Ovary (tissue), 3 donors: Measurements from ENCODE around the gene PLCB2.

ENCODE experiments used
- CTCF ChIP-seq, 3 donors: fragments of 450-650 bp in 2 of 3; fragments of 200-600 bp in 1 of 3; IDR thresholded peaks; one replicate each; pipeline versions ENCODE4 v1.5.1 to v1.8.0; 2016 to 2022; ENCODE audit warnings: antibody characterized with exemption in 3 of 3, mild to moderate bottlenecking in 1 of 3
- EP300 ChIP-seq: sonication (generic); formaldehyde crosslinking; IDR thresholded peaks from one replicate; pipeline ENCODE4 v1.6.1; 2017; ENCODE audit warnings: antibody characterized with exemption
- POLR2A ChIP-seq: fragments of 450-650 bp; IDR thresholded peaks from one replicate; pipeline ENCODE4 v1.6.1; 2017; ENCODE audit warnings: antibody characterized with exemption, mild to moderate bottlenecking, moderate library complexity
- donor health status: DM: no; HTN: no; CAD: no.

- TF ChIP-seq CTCF (IDR thresholded peaks at IDR 0.05), result no peak
- TF ChIP-seq POLR2A, result no peak
- no peak for TF ChIP-seq EP300
These were observed 12.7 kb upstream of the PLCB2 start for GRCh38 chr15:40320409-40320808.
